HG03064 (cell line): ENCODE data around the gene PELI2.
A peak's percentile ranks its signal among the peaks of the same experiment; 100 is the strongest.

Source experiments
- ATAC-seq: cut with Tn5 transposase; IDR thresholded peaks from one replicate; pipeline ENCODE4 v1.9.1; 2021; ENCODE audit warnings: low read depth; ENCODE audit not compliant: unreplicated experiment

PELI2 gene, protein sequence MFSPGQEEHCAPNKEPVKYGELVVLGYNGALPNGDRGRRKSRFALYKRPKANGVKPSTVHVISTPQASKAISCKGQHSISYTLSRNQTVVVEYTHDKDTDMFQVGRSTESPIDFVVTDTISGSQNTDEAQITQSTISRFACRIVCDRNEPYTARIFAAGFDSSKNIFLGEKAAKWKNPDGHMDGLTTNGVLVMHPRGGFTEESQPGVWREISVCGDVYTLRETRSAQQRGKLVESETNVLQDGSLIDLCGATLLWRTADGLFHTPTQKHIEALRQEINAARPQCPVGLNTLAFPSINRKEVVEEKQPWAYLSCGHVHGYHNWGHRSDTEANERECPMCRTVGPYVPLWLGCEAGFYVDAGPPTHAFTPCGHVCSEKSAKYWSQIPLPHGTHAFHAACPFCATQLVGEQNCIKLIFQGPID

DNA sequence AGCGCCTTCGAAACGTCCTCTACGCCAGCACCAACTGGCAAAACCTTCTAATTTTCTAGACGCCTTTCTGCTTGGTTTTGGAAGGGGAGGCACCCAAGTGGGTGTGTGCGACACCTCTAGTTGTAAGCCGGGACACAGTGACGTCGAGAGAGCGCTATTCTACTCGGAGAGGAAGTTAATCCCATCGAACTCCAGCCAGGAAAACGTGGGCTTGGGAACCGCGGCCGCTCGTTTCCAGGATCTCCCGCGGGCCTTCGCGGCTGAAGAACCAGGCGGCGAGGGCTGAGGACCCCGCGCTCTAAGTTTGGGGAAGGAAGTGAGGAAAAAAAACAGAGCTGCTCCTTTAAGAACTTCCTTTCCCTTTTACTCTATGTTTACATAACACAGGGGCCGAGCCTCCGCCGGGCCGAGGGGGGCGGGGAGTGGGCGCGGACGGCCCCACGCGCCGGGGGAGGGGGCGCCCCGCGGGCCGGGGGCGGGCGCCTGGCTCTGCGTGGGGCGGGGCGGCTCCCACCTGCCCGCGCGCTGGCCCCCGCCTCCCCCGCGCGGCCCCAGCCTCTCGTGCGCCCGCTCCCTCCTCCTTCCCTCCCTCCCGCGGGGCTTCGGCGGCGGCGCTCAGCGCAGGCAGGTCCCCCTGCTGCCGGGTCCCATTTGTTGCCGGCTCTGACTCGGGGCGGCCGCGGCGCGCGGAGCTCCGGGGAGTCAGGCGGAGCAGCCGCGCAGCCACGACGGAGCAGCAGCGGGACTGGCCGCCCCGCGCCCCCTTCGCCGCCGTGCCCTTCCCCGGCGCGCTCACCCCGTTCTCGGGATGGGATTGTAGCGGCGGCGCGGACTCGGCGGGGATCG is at the start of gene PELI2:
TSS of gene PELI2 (plus strand) at position 647 of the 846 bp plus-strand sequence. CDS start 250 bp downstream, outside the sequence.
- peak; percentile 60 for ATAC-seq

DNA sequence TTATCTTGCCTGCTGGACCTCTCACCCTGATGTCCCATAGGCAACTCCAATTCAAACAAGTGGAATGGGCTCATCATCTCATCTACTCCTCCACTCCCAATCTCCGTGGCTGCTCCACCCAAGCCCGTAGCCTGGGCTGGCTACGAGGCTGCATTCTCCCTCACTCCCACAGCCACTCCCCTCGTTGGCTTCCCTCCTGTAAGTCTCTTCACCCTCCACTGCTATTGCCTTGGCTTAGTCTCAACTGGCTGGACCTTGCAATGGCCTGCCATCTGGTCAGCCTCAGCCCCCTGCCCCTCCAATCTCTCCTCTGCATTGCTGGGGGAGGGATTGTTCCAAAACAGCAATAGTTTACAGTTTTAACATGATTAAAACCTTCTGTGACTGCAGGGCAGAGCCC is 44.4 kb upstream of the PELI2 start:
- no peak for ATAC-seq

DNA sequence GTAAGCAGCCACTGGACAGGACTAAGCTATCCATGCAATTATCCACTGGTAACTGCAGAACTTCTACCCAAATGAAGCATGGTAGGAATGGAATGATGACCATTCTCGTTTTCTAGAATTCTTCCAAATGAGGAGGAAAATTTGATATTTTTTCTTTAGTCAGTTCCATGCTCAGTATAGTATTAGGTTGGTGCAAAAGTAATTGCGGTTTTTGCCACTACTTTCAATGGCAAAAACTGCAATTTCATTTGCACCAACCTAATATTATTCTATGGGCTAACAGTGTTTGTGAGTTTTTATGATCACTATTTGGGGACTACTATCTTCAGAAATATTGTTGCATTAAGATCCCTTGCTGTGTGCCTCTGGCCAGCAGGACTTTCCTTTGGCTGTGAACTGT is 42.9 kb upstream of the PELI2 start:
- no peak for ATAC-seq

DNA sequence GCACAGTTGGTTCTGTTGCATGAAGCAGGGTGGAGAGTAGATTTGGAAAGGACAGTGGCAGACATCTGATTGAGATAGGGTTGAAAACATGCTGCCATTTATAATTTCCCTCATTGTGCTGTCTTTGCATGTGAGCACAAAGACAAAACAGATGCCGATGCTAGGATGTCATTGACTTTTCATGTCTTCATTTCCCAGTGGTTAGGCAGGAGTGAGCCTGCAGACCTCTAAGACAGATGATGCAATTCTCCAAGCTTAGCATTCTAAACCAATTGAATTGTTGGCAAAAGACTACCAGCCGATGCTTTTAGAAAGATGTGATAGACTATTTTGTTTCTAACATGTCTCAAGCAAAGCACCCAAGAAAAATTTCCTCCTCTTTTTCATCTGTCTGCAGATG is 37.1 kb upstream of the PELI2 start:
- no peak for ATAC-seq

DNA sequence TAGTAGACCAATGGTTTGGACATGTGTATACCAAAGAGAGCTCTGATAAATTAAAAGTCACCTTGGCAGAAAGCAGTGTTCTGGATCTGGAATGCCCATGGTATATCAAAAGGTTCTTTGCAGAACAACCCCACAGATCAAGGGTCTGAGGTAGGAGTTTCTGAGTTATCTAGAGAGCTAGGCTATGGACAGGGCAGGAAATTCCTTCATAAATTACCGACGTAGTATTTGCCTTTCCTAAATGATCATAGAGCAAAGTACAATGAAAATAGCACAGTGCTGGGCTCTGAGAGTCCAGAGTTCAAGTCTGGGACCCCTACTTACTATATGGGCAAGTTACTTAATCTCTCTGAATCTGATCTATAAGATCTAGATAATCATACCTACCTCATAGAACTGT is 35.3 kb upstream of the PELI2 start:
- ATAC-seq = no peak

DNA sequence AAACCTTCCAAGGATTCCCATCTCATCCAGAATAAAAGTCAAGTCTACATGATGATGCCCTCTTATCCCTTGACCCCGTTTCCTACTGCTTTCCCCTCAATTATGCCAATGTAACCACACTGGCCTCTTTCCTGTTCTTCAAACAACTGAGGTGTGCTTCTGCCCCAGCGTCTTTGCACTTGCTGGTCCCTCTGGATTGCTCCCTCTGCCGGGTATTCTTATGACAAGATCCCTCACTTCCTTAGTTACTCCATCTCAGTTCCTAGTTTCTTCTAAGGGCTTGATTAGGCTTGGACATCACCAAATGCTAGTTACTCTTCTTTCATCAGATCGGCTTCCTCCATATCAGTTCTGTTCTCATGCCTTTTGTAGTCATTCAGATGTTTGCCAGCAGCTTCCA is 32.7 kb upstream of the PELI2 start:
- ATAC-seq = no peak

DNA sequence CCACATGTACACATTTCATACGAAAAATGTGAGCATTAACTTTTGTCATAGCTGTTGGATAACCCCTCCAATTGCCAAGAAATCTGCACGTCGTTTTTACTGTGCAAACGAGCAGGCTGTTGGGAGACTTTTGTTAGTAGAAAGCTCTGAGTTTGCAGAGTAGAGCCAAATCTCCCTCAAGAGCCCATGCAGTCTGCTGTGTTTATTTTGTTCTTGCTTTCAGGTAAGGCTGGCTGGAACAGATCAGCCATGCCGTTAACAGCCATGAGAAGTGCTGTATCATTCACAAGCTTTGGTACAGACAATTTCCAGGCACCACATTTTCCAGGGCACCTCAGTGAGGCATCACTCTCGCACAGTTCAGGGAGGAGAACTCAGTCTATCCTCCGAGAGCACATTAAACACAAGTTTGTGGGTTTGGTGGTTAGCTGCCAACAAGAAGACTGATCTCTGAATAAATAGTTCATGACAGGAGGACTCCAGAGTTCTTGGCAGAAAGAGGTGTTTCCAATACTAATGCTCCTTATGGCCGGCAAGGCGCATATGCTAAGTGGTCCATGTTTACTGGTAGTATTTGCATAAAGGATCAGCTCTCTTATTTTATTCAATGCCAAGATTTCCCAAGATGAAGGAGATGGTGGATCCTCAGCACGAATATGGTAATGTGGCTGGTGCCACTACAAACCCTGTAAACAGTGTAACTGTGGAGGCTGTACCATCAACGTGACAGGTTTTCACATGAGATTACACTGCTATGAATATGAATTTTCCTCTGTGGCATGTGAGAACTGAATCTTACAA is 30.3 kb upstream of the PELI2 start:
- no peak for ATAC-seq

DNA sequence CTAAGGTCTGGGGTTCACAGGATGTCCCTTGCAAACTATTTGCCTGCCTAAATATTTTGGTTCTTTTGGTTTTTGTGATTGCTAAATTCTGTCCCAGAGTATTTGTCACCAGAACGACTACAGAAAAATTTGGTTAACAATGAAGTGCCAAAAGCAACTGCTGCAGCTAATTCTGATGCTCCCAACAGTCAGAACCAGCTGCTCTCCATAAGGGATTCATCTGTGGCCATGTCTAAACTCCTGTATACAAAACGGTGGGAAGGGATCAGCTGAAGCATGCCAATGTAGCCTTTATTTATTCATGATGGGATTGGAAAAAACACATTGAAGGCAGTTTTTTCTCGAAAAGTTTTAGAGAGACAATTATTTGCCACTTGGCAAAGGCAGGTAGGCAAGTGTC is 29.3 kb upstream of the PELI2 start:
- ATAC-seq = no peak

DNA sequence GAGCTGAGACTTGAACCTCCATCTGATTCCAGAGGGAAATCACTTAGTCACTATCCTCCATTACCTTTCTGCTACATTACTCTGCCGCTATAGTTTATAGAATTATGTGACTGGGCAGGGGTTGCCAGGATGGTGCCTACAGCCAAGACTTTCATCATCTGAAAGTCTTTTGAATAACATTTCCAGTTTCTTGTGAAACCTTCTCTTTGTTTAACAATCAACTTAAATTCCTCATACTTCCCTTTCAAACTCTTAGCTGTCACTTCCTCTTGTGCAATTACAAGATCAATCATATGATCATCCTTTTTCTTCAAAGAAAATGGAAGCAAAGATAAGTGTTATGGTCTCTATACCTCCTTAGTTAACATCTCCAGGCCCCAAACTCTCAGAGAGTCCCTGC is 25.4 kb upstream of the PELI2 start:
- ATAC-seq = no peak

DNA sequence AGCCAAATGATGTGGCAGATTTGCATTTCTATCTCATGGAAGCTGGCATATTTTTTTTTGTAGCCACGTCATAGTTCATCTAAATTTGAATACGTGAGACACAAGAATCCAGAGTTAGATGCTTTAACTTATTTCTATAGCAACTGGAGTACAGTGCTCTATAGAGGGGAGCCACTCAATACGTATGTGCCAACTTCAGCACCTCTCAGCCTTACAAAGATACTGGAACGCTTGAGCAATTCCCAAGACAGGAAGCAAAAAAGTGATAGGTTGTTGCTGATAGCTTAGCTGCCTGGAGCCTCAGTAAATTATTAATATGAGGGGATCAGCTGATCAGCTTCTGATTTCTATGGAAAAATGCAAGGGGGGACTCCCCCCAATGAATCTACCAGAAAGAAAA is 24.1 kb upstream of the PELI2 start:
- no peak for ATAC-seq

DNA sequence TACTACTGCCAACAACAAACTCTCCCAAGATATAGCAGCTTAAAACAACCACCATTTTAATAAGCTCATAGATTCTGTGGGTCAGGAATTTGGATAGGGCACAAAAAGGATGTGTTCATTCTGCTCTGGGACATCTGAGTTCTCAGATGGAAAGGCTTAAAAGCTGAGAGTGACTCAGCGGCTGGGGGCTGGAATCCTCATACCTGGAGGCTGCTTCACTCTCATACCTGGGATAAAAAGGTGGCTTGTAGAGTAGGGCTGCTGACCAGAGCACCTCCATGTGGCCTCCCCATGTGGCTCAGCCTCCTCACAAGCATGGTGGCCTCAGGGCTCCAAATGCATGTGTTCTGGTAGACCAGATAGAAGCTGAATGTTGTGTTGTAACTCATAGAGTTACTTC is 20.2 kb upstream of the PELI2 start:
- no peak for ATAC-seq

DNA sequence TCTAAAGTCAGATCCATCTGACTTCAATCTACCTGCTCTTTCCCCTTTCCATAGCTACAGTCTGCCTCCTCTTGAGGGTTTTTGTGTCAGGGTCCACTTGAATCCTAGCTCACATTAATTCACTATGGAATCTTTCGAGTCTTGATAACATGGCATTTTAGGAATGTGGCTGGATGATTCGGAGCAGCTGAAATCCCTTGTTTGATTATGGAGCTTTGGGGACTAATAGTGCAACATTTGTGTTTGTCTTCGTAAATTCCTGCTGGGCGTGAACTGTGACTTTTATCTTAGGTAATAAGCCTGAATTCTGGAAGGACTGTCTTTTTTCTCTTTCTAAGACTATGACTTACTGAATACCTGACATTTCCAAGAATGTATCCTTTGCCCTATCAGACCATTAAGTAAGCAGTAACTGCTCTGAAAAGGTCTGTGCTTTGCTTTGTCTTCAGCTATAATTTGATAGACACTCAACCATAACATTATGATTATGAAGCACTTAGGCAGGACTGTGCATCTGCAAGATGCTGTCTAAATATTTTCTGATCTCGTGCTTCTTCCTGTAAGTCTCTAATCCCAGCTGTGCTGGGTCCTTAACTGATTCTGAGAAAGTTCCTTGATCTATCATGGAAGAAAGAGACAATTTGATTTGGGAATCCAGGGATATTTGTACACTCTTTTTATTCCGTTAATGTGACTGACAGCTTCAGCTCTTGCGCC is 19.0 kb upstream of the PELI2 start:
- ATAC-seq = no peak

DNA sequence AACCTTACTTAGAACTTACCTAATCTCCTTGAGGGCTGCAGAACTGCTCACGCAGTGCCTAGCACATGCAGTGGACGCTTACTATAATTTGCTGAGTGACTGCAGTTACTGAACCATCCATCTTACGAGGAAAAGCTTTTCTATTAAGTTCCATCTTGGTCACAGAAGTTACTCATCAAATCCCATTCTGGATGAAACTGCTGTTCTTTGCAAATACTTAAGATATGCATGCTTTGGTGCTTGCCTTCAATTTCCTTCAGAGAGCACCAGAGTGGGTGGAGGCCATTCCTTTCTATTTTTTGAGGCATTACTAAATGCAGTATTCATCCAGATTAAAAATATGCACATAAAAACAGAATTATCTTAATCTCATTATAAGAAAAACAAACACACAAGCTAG is 17.7 kb upstream of the PELI2 start:
- no peak for ATAC-seq

DNA sequence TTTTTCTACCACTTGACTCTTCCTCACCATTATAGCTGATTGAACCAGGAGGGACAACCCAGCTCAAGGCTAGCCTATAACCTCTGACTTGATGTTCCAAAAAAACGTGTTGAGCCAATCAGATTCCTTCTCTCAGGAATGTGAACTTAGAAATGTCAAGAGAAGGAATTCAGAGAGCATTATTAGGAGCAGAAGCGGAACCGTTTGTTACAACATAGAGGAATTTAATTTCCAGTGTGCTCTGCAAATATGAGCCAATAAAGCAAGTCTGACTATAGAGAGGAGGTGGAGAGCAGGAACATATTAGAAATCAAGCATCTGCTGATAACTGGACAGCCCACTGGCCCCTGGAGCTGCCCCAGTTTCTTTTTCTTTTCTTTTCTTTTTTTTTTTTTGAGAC is 15.3 kb upstream of the PELI2 start:
- ATAC-seq = no peak

DNA sequence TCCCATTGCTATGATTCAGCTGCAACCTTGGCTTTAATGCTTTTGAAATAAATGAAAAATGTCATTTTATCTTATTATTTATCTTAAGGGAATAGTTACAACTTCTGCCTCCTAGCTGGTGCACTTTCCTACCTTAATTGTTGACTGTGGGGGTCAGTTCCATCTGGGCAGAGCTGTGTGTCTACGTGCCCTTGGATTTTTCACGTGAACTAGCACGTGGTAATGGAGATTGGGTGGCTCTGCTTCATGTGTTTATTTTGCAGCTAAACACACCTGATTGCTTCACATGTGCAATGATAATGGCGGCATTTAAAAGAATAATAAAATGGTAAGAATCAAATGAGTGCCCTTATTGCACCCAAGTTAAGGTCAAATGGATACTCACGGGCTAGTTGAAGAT is 10.6 kb upstream of the PELI2 start:
- ATAC-seq = no peak

DNA sequence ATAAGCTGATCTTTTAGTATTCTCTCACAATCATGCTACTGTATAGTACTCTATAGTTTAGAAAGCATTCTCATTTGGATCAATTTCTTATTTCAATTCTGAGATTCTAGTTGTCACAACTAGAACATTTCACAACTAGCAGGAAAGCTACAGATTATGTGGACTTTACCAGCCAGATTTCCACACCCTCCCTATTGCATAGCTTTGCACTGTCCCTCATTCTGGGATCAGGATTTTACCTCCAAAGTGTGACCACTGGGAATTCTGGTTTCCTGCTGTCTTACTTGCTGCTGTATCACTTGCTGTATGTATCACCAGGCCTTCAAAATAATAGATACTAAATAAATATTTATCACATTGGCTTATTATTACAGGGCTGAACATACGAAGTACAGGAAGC is 10.2 kb upstream of the PELI2 start:
- no peak for ATAC-seq

DNA sequence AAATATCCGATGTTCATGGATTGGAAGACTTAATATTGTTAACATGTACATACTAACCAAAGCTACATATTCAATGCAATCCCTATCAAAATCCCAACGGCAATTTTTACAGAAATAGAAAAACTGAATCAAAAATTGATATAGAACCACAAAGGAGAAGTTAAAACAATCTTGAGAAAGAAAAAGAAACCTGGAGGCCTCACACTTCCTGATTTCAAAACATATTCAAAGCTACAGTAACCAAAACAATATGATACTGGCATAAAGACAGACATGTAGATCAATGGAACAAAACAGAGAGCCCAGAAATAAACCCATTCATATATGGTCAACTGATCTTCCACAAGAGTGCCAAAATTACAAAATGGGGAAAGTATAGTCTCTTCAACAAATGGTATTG is 5.4 kb upstream of the PELI2 start:
- no peak for ATAC-seq

DNA sequence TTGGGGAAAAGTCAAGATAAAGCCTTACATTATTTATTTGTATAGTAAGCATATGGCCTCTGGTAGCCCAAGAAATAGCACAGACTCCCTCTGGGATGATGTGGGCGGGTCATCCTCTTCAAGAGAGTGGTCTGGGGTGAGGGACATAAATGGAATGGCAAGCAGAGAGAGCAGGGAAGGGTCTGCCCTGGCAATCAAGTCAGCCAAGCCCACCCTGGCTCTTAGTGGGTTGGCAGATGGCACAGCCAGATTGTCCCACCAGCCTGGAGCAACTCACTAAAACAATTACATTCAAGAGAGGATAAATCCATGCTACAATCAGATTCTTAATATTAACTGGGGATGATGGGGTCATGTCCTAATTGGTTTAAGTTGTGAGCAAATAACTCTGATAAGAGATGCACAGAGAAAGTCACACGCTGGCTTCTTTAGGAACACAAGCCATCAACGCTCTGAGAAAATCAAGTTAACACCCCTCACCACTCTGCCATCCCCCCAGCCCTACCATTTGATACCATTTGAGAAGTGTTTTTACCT is 2.8 kb upstream of the PELI2 start:
- ATAC-seq = no peak

DNA sequence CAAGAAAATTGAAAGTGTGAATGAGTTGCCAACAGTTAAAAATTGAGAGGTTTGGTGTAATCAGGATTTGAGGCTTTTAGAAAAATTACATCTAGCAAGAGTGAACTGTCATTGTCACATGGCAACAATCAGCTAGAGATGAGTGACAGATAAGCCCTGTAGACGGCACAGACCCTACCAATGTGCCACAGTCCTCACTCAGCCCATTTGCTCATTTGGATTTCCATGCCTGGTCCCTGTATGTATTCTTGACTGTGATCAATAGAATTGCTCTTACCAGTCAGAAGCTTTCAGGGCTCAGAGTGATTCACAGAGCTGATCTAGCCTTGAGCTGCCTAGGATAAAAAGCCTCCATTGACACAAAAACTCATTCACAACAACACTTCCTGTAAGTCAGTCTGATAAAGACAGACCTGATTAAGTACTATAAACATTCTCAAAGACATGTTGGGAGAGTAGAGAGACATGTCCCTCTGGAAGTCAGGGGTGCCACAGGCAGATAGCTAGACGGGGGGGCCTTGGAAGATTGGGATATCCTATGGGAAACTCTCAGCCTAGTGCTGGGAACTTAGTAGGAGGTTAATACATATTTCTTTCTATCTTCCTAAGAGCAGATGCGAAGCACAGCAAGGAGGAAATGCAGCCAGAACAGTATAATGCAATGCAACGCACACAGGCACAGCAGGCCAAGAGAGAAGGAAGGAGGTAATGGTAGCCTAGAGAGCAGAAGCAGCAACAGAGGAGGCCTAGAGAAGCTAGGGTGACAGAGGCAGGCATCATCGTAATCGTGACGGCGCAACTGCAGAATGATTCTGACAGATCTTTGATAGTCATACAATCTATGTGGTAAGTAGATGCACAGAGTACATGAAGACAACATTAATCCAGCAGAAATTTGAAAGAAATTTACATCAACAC is 2.0 kb upstream of the PELI2 start:
- ATAC-seq = no peak
